Aorta (tissue), 5 donors: ENCODE measurements around the gene NOXA1. TPM values are rescaled to one million over a fixed set of nuclear protein-coding genes. Genes with fewer than 3 reads are reported as not detected.
A peak's percentile ranks its signal among the peaks of the same experiment; 100 is the strongest.

Experiments
- ATAC-seq: fragments of 200-7000 bp; cut with Tn5 transposase; one replicate; pipeline ENCODE4 v1.9.1; 2022; ENCODE audit warnings: moderate library complexity; ENCODE audit not compliant: low FRiP score
- DNase-seq, 2 donors: peaks; one replicate each; pipeline ENCODE4 v3.0.0-alpha.2; 2020
- H3K27ac ChIP-seq, 2 donors: one replicate each; pipeline ENCODE4 v1.5.1; 2013; ENCODE audit warnings: low read length in 2 of 2, mild to moderate bottlenecking in 2 of 2, moderate library complexity in 2 of 2, control low read depth in 1 of 2, inconsistent platforms in 1 of 2, low read depth in 1 of 2
- H3K27me3 ChIP-seq, 2 donors: one replicate each; pipeline ENCODE4 v1.6.1; 2013; ENCODE audit warnings: control low read depth in 1 of 2, low read length in 1 of 2, mild to moderate bottlenecking in 1 of 2, moderate library complexity in 1 of 2; ENCODE audit not compliant: insufficient read depth in 2 of 2, control insufficient read depth in 1 of 2
- H3K36me3 ChIP-seq, 2 donors: one replicate each; pipeline ENCODE4 v1.6.1; 2013; ENCODE audit warnings: control low read depth in 1 of 2, low read length in 1 of 2, mild to moderate bottlenecking in 1 of 2; ENCODE audit not compliant: insufficient read depth in 2 of 2, control insufficient read depth in 1 of 2
- H3K4me1 ChIP-seq, 2 donors: one replicate each; pipeline ENCODE4 v1.6.1; 2013; ENCODE audit warnings: low read length in 2 of 2, control low read depth in 1 of 2, mild to moderate bottlenecking in 1 of 2, moderate library complexity in 1 of 2; ENCODE audit not compliant: insufficient read depth in 2 of 2, control insufficient read depth in 1 of 2
- H3K4me3 ChIP-seq, 2 donors: one replicate each; pipeline ENCODE4 v1.5.1; 2013; ENCODE audit warnings: low read length in 2 of 2, control low read depth in 1 of 2, mild to moderate bottlenecking in 1 of 2
- H3K9me3 ChIP-seq: one replicate; pipeline ENCODE4 v1.6.1; 2013; ENCODE audit warnings: mild to moderate bottlenecking, low read length; ENCODE audit not compliant: control insufficient read depth
- WGBS, 2 donors: extraction: QIAGEN DNeasy Blood & Tissue Kit; methylation state at CpG; one replicate each; pipeline ENCODE4 v1.1.7; 2013; 5-methylcytosine and 5-hydroxymethylcytosine counted together
- intact Hi-C, 2 donors: fragments of 100-400 bp; cut with DNase I; formaldehyde crosslinking; loops; one replicate each; pipeline versions ENCODE4 v1.14.2 to v1.15.0; 2022
- polyA plus RNA-seq, 2 donors: library from polyadenylated mRNA; stranded (reverse); fragments of 200-250 nt; gene quantifications; one replicate each; pipeline ENCODE4 v1.2.3, GENCODE V29; 2013
- total RNA-seq, 2 donors: library from RNA; stranded (reverse); fragmentation: NEBNext Ultra II Directional; extraction: Animal tissue kit (Norgen Biotek cat#: 25700); gene quantifications; one replicate each; pipeline ENCODE4 v1.2.1, GENCODE V29; 2021
- donor health status: healthy with polysubstance abuse.
- donor health status: Bipolar disorder and iron deficiency.
- donor health status: DM: no; HTN: no; CAD: no.
- donor health status: DM: no; HTN: no; CAD: no.
- donor health status: DM: yes; HTN: yes; CAD: no.

NOXA1 gene
- total and polyA plus RNA-seq, 4 donors, result 2.9 to 12.6 (median 6.3) TPM

GRCh38 chr9:137392232-137393007 is 30.8 kb upstream of the NOXA1 start:
- no peak overlapping the region for H3K27ac ChIP-seq
- DNase-seq (no peak), ATAC-seq (no peak)
- no peaks in the 10 kb centered on the region for H3K9me3 ChIP-seq
- peaks cover 0 to 2% of the 10 kb centered on the region in 2 donors for H3K36me3 ChIP-seq
- no peak overlapping the region for H3K4me3 ChIP-seq
- H3K4me1 ChIP-seq, result no peaks in the 10 kb centered on the region
- intact Hi-C loops, result no loop called here
- 96% methylated on average over 20 to 23 of the region's 23 CpGs for WGBS, 2 donors
- no peaks in the 10 kb centered on the region for H3K27me3 ChIP-seq

GRCh38 chr9:137393176-137394150 is 29.7 kb upstream of the NOXA1 start:
- H3K36me3 ChIP-seq, result peaks cover 0 to 2% of the 10 kb centered on the region in 2 donors
- intact Hi-C loops, result no loop called here
- H3K27me3 ChIP-seq, result no peaks in the 10 kb centered on the region
- no peaks in the 10 kb centered on the region for H3K9me3 ChIP-seq
- ATAC-seq, result no peak
- H3K27ac ChIP-seq, result no peak overlapping the region
- WGBS, 2 donors, result 90 to 95% methylated on average over 23 to 28 of the region's 28 CpGs
- H3K4me1 ChIP-seq, result no peaks in the 10 kb centered on the region
- no peak for DNase-seq
- H3K4me3 ChIP-seq, result no peak overlapping the region

GRCh38 chr9:137394866-137395665 is 28.1 kb upstream of the NOXA1 start:
- Histone ChIP-seq H3K36me3 (peaks cover 0 to 2% of the 10 kb centered on the region in 2 donors), H3K27ac (no peak overlapping the region), H3K27me3 (no peaks in the 10 kb centered on the region), H3K9me3 (no peaks in the 10 kb centered on the region), H3K4me3 (no peak overlapping the region), H3K4me1 (no peaks in the 10 kb centered on the region)
- intact Hi-C loops, result no loop called here
- WGBS, 2 donors, result 85 to 88% methylated on average over 36 of the region's 36 CpGs
- DNase-seq, result peak in 1 of 2 donors; percentile 69
- no peak for ATAC-seq

GRCh38 chr9:137395666-137396010 is 27.6 kb upstream of the NOXA1 start:
- Histone ChIP-seq H3K4me1 (no peaks in the 10 kb centered on the region), H3K27me3 (no peaks in the 10 kb centered on the region), H3K27ac (no peak overlapping the region), H3K36me3 (peaks cover 0 to 2% of the 10 kb centered on the region in 2 donors), H3K4me3 (no peak overlapping the region), H3K9me3 (no peaks in the 10 kb centered on the region)
- ATAC-seq (no peak), DNase-seq (no peak)
- 79 to 83% methylated on average over 11 of the region's 11 CpGs for WGBS, 2 donors
- intact Hi-C loops, result no loop called here

- no peak overlapping the region for H3K4me3 ChIP-seq
- intact Hi-C loops, result no loop called here
- no peaks in the 10 kb centered on the region for H3K4me1 ChIP-seq
- no peak overlapping the region for H3K27ac ChIP-seq
- 89 to 93% methylated on average over 15 of the region's 15 CpGs for WGBS, 2 donors
- ATAC-seq (no peak), DNase-seq (no peak)
- no peaks in the 10 kb centered on the region for H3K9me3 ChIP-seq
- H3K27me3 ChIP-seq, result no peaks in the 10 kb centered on the region
- H3K36me3 ChIP-seq, result peaks cover 0 to 2% of the 10 kb centered on the region in 2 donors
These were observed 27.0 kb upstream of the NOXA1 start for GRCh38 chr9:137396227-137396626.

- DNase-seq (no peak), ATAC-seq (peak; percentile 24)
- Histone ChIP-seq H3K36me3 (peaks cover 0 to 2% of the 10 kb centered on the region in 2 donors), H3K27me3 (no peaks in the 10 kb centered on the region), H3K4me3 (no peak overlapping the region), H3K9me3 (no peaks in the 10 kb centered on the region), H3K4me1 (no peaks in the 10 kb centered on the region), H3K27ac (no peak overlapping the region)
- WGBS, 2 donors, result 91 to 95% methylated on average over 26 of the region's 26 CpGs
- intact Hi-C loops, result no loop called here
These were observed 26.4 kb upstream of the NOXA1 start for GRCh38 chr9:137396634-137397367.

GRCh38 chr9:137397675-137398423 is 25.3 kb upstream of the NOXA1 start:
- Histone ChIP-seq H3K4me3 (no peak overlapping the region), H3K27me3 (no peaks in the 10 kb centered on the region), H3K4me1 (no peaks in the 10 kb centered on the region), H3K36me3 (no peaks in the 10 kb centered on the region), H3K27ac (no peak overlapping the region), H3K9me3 (no peaks in the 10 kb centered on the region)
- intact Hi-C loops, result no loop called here
- DNase-seq (no peak), ATAC-seq (no peak)
- 96 to 97% methylated on average over 20 of the region's 20 CpGs for WGBS, 2 donors
